Retinal pigment epithelial cell (primary cell): ENCODE data around the gene PI4KA.
"Not testable (repeated sequence)": the region's sequence is repeated elsewhere in the genome, so short reads cannot be mapped to it uniquely, and the experiment has no call there.

Experiments
- DNase-seq: peaks from one replicate; pipeline ENCODE4 v3.0.0-alpha.2; 2010; ENCODE audit warnings: low read depth
- H3K4me3 ChIP-seq: 2 replicates; pipeline ENCODE4 v1.5.1; 2011; ENCODE audit warnings: mild to moderate bottlenecking, low read length, control low read depth, moderate library complexity
- CTCF ChIP-seq: conservative IDR thresholded peaks from 2 replicates; pipeline ENCODE4 v1.5.1; 2011; ENCODE audit warnings: low read depth, low read length, control low read depth, inconsistent platforms

Gene PI4KA

GRCh38 chr22:20899827-20900423 lies 41.3 kb upstream of the PI4KA start:
- TF ChIP-seq CTCF: no peak
- DNase-seq: no peak
- no peak overlapping the region for H3K4me3 ChIP-seq

GRCh38 chr22:20897737-20898136 lies 39.1 kb upstream of the PI4KA start:
- not testable (repeated sequence) for H3K4me3 ChIP-seq, DNase-seq

GRCh38 chr22:20890975-20891374 lies 32.4 kb upstream of the PI4KA start:
- no peak for DNase-seq
- no peak for TF ChIP-seq CTCF
- no peak overlapping the region for H3K4me3 ChIP-seq

- no peak overlapping the region for H3K4me3 ChIP-seq
- no peak for TF ChIP-seq CTCF
- DNase-seq: no peak
These were observed 31.4 kb upstream of the PI4KA start for GRCh38 chr22:20889904-20890540.

GRCh38 chr22:20889025-20889704 lies 30.6 kb upstream of the PI4KA start:
- DNase-seq: no peak
- no peak overlapping the region for H3K4me3 ChIP-seq
- no peak for TF ChIP-seq CTCF

- no peak for DNase-seq
- TF ChIP-seq CTCF: no peak
- H3K4me3 ChIP-seq: no peak overlapping the region
These were observed 28.8 kb upstream of the PI4KA start for GRCh38 chr22:20887375-20887774.

- TF ChIP-seq CTCF: peak; percentile 99
- no peak overlapping the region for H3K4me3 ChIP-seq
- DNase-seq: peak; percentile 38
These were observed 27.1 kb upstream of the PI4KA start for GRCh38 chr22:20885557-20886323.
